ENCODE data around the gene VSTM5.
A peak's percentile ranks its signal among the peaks of the same experiment; 100 is the strongest.

VSTM5 gene

DNA sequence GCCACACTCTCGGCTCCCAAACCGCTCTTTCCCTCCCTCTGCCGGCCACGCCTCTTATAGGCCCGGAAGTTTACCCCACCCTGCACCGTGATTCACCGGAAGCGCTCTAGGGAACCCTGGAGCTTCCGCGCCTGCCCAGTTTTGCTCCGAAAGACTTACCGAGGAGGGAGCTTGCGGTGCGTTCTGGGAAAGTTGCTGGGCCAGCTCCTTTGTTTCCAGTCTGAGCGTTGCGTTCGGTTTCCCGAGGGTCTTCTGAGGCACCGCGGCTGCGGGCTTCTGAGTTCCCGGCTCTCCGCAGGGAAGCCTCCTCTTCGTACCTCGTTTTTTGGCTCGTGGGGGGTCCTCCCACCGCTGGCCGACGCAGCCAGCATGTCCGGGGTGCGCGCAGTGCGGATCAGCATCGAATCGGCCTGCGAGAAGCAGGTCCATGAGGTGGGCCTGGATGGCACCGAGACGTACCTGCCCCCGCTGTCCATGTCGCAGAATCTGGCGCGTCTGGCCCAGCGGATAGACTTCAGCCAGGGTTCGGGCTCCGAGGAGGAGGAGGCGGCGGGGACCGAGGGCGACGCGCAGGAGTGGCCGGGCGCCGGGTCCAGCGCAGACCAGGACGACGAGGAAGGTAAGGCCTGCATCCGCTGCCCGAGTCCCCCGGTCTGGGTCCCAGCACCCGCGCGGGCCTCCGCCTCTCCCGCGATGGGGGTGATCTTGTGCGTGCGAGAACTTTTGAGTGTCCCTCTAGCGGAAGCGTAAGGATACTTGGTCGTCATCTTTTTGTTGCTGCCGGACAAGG lies 66.1 kb downstream of the VSTM5 start, which contains the start of gene MED17:
MED17 (plus strand) TSS at position 138 of the 790 bp plus-strand sequence; CDS start at position 370, 232 bp downstream.
- Histone ChIP-seq H3K27ac (ENCODE audit: low read depth, low read length, poor library complexity, severe bottlenecking) (peak within 1 kb of the TSS; percentile 79), H3K4me1 (ENCODE audit: insufficient read depth, low read length, severe bottlenecking) (peaks cover 34% of the 10 kb centered on the region), H3K9me2 (ENCODE audit: low read depth, low read length) (no peaks in the 10 kb centered on the region), H3K9me3 (ENCODE audit: low read length) (no peaks in the 10 kb centered on the region), H3K9ac (ENCODE audit: low read length) (peak within 1 kb of the TSS; percentile 98), H2AFZ (ENCODE audit: low read length) (no peak within 1 kb of the TSS), H3K79me2 (ENCODE audit: insufficient read depth, low read length) (peaks cover 37% of the 10 kb centered on the region), H3K4me2 (ENCODE audit: low read length) (peak within 1 kb of the TSS; percentile 78), H3F3A (ENCODE audit: insufficient read depth, low read length) (no peaks in the 10 kb centered on the region), H3K36me3 (ENCODE audit: insufficient read depth, low read length) (peaks cover 23% of the 10 kb centered on the region), H3K4me3 (ENCODE audit: low read depth, low read length, poor library complexity, severe bottlenecking) (peak within 1 kb of the TSS; percentile 99), H3K27me3 (ENCODE audit: insufficient read depth, low read length) (no peaks in the 10 kb centered on the region), H4K20me1 (ENCODE audit: insufficient read depth, low read length) (0 out of 2 replicates have a peak, but pooled peaks cover 2% of the 10 kb centered on the region)
- TF ChIP-seq EZH2 (IDR thresholded peaks at IDR 0.05; ENCODE audit: borderline replicate concordance, low read length) = no peak
- TF ChIP-seq, protein P1, sequence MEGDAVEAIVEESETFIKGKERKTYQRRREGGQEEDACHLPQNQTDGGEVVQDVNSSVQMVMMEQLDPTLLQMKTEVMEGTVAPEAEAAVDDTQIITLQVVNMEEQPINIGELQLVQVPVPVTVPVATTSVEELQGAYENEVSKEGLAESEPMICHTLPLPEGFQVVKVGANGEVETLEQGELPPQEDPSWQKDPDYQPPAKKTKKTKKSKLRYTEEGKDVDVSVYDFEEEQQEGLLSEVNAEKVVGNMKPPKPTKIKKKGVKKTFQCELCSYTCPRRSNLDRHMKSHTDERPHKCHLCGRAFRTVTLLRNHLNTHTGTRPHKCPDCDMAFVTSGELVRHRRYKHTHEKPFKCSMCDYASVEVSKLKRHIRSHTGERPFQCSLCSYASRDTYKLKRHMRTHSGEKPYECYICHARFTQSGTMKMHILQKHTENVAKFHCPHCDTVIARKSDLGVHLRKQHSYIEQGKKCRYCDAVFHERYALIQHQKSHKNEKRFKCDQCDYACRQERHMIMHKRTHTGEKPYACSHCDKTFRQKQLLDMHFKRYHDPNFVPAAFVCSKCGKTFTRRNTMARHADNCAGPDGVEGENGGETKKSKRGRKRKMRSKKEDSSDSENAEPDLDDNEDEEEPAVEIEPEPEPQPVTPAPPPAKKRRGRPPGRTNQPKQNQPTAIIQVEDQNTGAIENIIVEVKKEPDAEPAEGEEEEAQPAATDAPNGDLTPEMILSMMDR (IDR thresholded peaks at IDR 0.05; ENCODE audit: low read length) = peak; percentile 45; the same call in 1 of the 2 replicates

DNA sequence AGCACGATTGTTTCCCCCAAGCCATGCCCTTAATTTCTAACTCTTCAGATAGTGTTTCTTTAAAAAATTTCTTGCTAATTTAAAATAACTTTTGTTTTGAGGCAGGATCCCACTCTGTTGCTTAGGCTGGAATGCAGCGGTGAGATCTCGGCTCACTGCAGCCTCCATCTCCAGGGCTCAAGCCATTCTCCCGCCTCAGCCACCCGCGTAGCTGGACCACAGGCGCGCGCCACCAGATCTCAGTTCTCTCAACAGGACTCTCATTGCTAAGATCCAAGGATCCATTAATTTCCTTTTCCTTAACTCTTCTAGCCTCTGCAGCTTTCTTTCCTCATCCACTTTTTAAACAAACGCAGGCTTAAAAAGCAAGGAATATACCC lies 66.7 kb downstream of the VSTM5 start:
- TF ChIP-seq EZH2 (IDR thresholded peaks at IDR 0.05; ENCODE audit: borderline replicate concordance, low read length) = no peak
- TF ChIP-seq, protein P1 (IDR thresholded peaks at IDR 0.05; ENCODE audit: low read length) = no peak
- Histone ChIP-seq H3K4me2 (ENCODE audit: low read length) (peak overlapping the region; percentile 78), H3K4me3 (ENCODE audit: low read depth, low read length, poor library complexity, severe bottlenecking) (peak overlapping the region; percentile 99), H2AFZ (ENCODE audit: low read length) (no peak overlapping the region), H3F3A (ENCODE audit: insufficient read depth, low read length) (no peaks in the 10 kb centered on the region), H3K9me2 (ENCODE audit: low read depth, low read length) (no peaks in the 10 kb centered on the region), H3K9ac (ENCODE audit: low read length) (peak overlapping the region; percentile 98), H3K36me3 (ENCODE audit: insufficient read depth, low read length) (peaks cover 17% of the 10 kb centered on the region), H3K27ac (ENCODE audit: low read depth, low read length, poor library complexity, severe bottlenecking) (no peak overlapping the region), H3K79me2 (ENCODE audit: insufficient read depth, low read length) (peaks cover 37% of the 10 kb centered on the region), H4K20me1 (ENCODE audit: insufficient read depth, low read length) (0 out of 2 replicates have a peak, but pooled peaks cover 2% of the 10 kb centered on the region), H3K4me1 (ENCODE audit: insufficient read depth, low read length, severe bottlenecking) (peaks cover 34% of the 10 kb centered on the region), H3K27me3 (ENCODE audit: insufficient read depth, low read length) (no peaks in the 10 kb centered on the region), H3K9me3 (ENCODE audit: low read length) (no peaks in the 10 kb centered on the region)

DNA sequence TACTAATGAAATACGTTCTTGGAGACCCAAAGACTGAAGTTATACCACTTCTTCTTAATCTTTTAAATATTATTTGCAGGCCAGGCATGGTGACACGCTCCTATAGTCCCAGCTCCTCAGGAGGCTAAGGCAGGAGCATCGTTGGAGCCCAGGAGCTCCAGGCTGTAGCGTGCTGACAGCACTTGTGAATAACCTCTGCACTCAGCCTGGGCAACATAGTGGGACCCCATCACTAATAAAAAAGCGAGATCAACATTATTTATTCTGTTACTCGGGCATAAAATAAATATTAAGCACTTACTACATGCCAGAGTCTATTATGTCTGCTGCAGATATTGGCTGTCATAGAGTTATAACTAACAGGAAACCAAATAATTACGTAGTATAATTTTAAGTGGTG lies 67.1 kb downstream of the VSTM5 start:
- no peaks in the 10 kb centered on the region for H3F3A ChIP-seq (ENCODE audit: insufficient read depth, low read length)
- H4K20me1 ChIP-seq (ENCODE audit: insufficient read depth, low read length) = 0 out of 2 replicates have a peak, but pooled peaks cover 2% of the 10 kb centered on the region
- peak overlapping the region; percentile 78 for H3K4me2 ChIP-seq (ENCODE audit: low read length)
- H2AFZ ChIP-seq (ENCODE audit: low read length) = no peak overlapping the region
- peaks cover 37% of the 10 kb centered on the region for H3K79me2 ChIP-seq (ENCODE audit: insufficient read depth, low read length)
- TF ChIP-seq, protein P1 (IDR thresholded peaks at IDR 0.05; ENCODE audit: low read length) = no peak
- no peak for TF ChIP-seq EZH2 (IDR thresholded peaks at IDR 0.05; ENCODE audit: borderline replicate concordance, low read length)
- H3K4me3 ChIP-seq (ENCODE audit: low read depth, low read length, poor library complexity, severe bottlenecking) = peak overlapping the region; percentile 99
- H3K4me1 ChIP-seq (ENCODE audit: insufficient read depth, low read length, severe bottlenecking) = peaks cover 34% of the 10 kb centered on the region
- H3K9ac ChIP-seq (ENCODE audit: low read length) = peak overlapping the region; percentile 98
- peaks cover 14% of the 10 kb centered on the region; the same call in 1 of the 2 replicates for H3K36me3 ChIP-seq (ENCODE audit: insufficient read depth, low read length)
- no peak overlapping the region for H3K27ac ChIP-seq (ENCODE audit: low read depth, low read length, poor library complexity, severe bottlenecking)
- H3K27me3 ChIP-seq (ENCODE audit: insufficient read depth, low read length) = no peaks in the 10 kb centered on the region
- no peaks in the 10 kb centered on the region for H3K9me2 ChIP-seq (ENCODE audit: low read depth, low read length)
- no peaks in the 10 kb centered on the region for H3K9me3 ChIP-seq (ENCODE audit: low read length)
